Left lung (tissue), 10 donors: Measurements from ENCODE around the gene RNLS. TPM values are rescaled to one million over a fixed set of nuclear protein-coding genes. Genes with fewer than 3 reads are reported as not detected.
A peak's percentile ranks its signal among the peaks of the same experiment; 100 is the strongest.

Experiments
- ATAC-seq: fragments of 200-7000 bp; cut with Tn5 transposase; one replicate; pipeline ENCODE4 v1.9.1; 2020; ENCODE audit warnings: moderate library complexity
- DNase-seq, 4 donors: peaks; one replicate each; pipeline ENCODE4 v3.0.0-alpha.2; 2013 to 2020
- H3K27ac ChIP-seq, 2 donors: fragments of 200-600 bp; sonication (generic) in 1 of 2; one replicate each; pipeline versions ENCODE4 v1.5.0 to v1.8.0; 2020 to 2021
- H3K27me3 ChIP-seq, 2 donors: fragments of 200-600 bp; sonication (generic) in 1 of 2; one replicate each; pipeline versions ENCODE4 v1.5.0 to v1.8.0; 2020 to 2021
- H3K36me3 ChIP-seq, 2 donors: fragments of 200-600 bp; sonication (generic) in 1 of 2; one replicate each; pipeline versions ENCODE4 v1.5.0 to v1.8.0; 2020 to 2021
- H3K4me1 ChIP-seq, 2 donors: fragments of 200-600 bp; one replicate each; pipeline ENCODE4 v1.8.0; 2021
- H3K4me3 ChIP-seq, 2 donors: fragments of 200-600 bp; sonication (generic) in 1 of 2; one replicate each; pipeline versions ENCODE4 v1.5.0 to v1.8.0; 2020 to 2021; ENCODE audit warnings: mild to moderate bottlenecking in 1 of 2
- H3K9me3 ChIP-seq, 2 donors: fragments of 200-600 bp; sonication (generic) in 1 of 2; one replicate each; pipeline versions ENCODE4 v1.5.0 to v1.8.0; 2020 to 2021
- CTCF ChIP-seq, 2 donors: fragments of 200-600 bp; sonication (generic) in 1 of 2; IDR thresholded peaks; one replicate each; pipeline versions ENCODE4 v1.5.0 to v1.8.0; 2021; ENCODE audit warnings: antibody characterized with exemption in 2 of 2
- intact Hi-C, 2 donors: fragments of 100-400 bp; cut with DNase I; formaldehyde crosslinking; loops; one replicate each; pipeline versions ENCODE4 v1.11.2 to v1.14.2; 2022
- polyA plus RNA-seq, 6 donors: library from polyadenylated mRNA; unstranded; fragments of 120-200 nt; gene quantifications; one replicate each; pipeline ENCODE4 v1.2.1, GENCODE V29; 2013; ENCODE audit not compliant: insufficient read length in 6 of 6
- total RNA-seq, 2 donors: library from RNA; stranded (reverse); fragmentation: NEBNext Ultra II Directional; extraction: Animal tissue kit (Norgen Biotek cat#: 25700); gene quantifications; one replicate each; pipeline ENCODE4 v1.2.1, GENCODE V29; 2021
- donor health status: DM: no; HTN: yes; CAD: no.
- donor health status: DM: no; HTN: no; CAD: no.

The RNLS gene
- total and polyA plus RNA-seq, 8 donors = 4.1 to 8.8 (median 5.2) TPM

- no peaks in the 10 kb centered on the region for H3K9me3 ChIP-seq
- H3K27me3 ChIP-seq = no peaks in the 10 kb centered on the region
- intact Hi-C loops = no loop called here
- no peak overlapping the region for H3K4me3 ChIP-seq
- peaks cover 0 to 33% of the 10 kb centered on the region in 2 donors for H3K4me1 ChIP-seq
- TF ChIP-seq CTCF (IDR thresholded peaks at IDR 0.05) = no peak
- H3K36me3 ChIP-seq = no peaks in the 10 kb centered on the region
- no peak for ATAC-seq
- DNase-seq = no peak
- no peak overlapping the region for H3K27ac ChIP-seq
These were observed 336.4 kb downstream of the RNLS start for GRCh38 chr10:88246675-88247074.

GRCh38 chr10:88245974-88246511 lies 337.1 kb downstream of the RNLS start:
- no peak for TF ChIP-seq CTCF (IDR thresholded peaks at IDR 0.05)
- H3K27ac ChIP-seq = no peak overlapping the region
- no peaks in the 10 kb centered on the region for H3K9me3 ChIP-seq
- H3K36me3 ChIP-seq = no peaks in the 10 kb centered on the region
- H3K4me1 ChIP-seq = peaks cover 0 to 35% of the 10 kb centered on the region in 2 donors
- H3K4me3 ChIP-seq = no peak overlapping the region
- peak; percentile 35 for ATAC-seq
- peak in 2 of 4 donors; percentile 91 to 92 for DNase-seq
- intact Hi-C loops = no loop called here
- H3K27me3 ChIP-seq = no peaks in the 10 kb centered on the region

GRCh38 chr10:88244781-88245625 lies 338.1 kb downstream of the RNLS start:
- Histone ChIP-seq H3K4me3 (no peak overlapping the region), H3K27me3 (no peaks in the 10 kb centered on the region), H3K27ac (no peak overlapping the region), H3K4me1 (peaks cover 0 to 35% of the 10 kb centered on the region in 2 donors), H3K9me3 (no peaks in the 10 kb centered on the region), H3K36me3 (no peaks in the 10 kb centered on the region)
- TF ChIP-seq CTCF (IDR thresholded peaks at IDR 0.05) = no peak
- intact Hi-C loops = no loop called here
- no peak for ATAC-seq
- DNase-seq = no peak

- peak; percentile 68 for ATAC-seq
These were observed 339.0 kb downstream of the RNLS start for GRCh38 chr10:88243836-88244730.

More at GRCh38 chr10:88243836-88244730, 339.0 kb downstream of the RNLS start:
- Histone ChIP-seq H3K36me3 (no peaks in the 10 kb centered on the region), H3K4me1 (peaks cover 0 to 35% of the 10 kb centered on the region in 2 donors), H3K27me3 (no peaks in the 10 kb centered on the region), H3K27ac (peak overlapping the region; percentile 8 to 46), H3K4me3 (no peak overlapping the region), H3K9me3 (no peaks in the 10 kb centered on the region)
- peak; percentile 43 to 91 (median 70) for DNase-seq
- TF ChIP-seq CTCF (IDR thresholded peaks at IDR 0.05) = no peak
- intact Hi-C loops = no loop called here
